Measurements from ENCODE around the gene CXXC4.

Gene CXXC4

DNA sequence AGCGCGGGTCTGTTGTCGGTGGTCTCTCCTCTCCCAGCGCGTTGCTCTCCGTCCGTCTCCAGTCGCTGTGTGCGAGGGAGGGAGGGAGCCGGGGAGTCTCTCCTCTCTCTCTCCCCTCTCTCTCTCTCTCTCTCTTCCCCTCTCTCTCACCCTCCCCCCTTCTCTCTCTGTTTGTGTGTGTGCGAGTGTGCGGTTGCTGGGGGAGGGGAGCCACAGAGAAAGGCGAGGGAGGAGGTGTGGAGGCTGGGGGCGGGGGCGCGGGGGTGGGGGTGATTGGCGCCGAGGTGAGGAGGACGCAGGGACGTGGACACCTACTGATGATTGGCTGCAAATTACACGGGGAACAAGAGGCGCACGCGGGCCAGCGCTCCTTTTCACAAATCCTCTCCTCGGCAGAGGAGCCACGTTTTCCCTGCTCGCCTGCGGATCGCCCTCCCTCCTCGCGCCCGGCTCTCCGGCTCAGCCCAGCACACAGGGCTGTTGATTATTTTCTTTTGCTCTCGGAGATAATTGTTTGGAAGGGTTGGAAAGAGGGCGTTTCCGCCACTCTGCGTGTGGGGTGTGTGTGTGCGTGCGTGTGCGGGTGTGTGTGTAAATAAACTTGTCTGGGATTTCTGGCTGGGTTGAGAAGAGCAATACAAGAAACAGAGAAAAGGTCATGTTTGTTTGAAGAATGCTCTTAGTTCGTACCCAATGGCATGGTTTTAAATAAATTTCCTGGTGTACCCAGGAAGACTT lies at the start of gene CXXC4:
Gene CXXC4, minus strand, starts transcription at position 73 of the 738 bp plus-strand sequence. CDS start 3,092 bp downstream, outside the sequence.
- no peak for TF ChIP-seq ESRRG (CRISPR knock-in tag; IDR thresholded peaks at IDR 0.05)
- TF ChIP-seq OSR1 (CRISPR knock-in tag; IDR thresholded peaks at IDR 0.05), result no peak
- no peak for TF ChIP-seq CSDC2 (CRISPR knock-in tag; IDR thresholded peaks at IDR 0.05)
- no peak for TF ChIP-seq ARNTL (CRISPR knock-in tag; IDR thresholded peaks at IDR 0.05; ENCODE audit: borderline replicate concordance, low read depth)
- no peak for TF ChIP-seq ZNF70 (CRISPR knock-in tag; IDR thresholded peaks at IDR 0.05)
- no peak for TF ChIP-seq ZC3H10 (CRISPR knock-in tag; IDR thresholded peaks at IDR 0.05)
- TF ChIP-seq SNAI2 (CRISPR knock-in tag; IDR thresholded peaks at IDR 0.05), result no peak
- TF ChIP-seq ISL1 (CRISPR knock-in tag; IDR thresholded peaks at IDR 0.05), result no peak
- no peak for TF ChIP-seq TOX (CRISPR knock-in tag; IDR thresholded peaks at IDR 0.05; ENCODE audit: borderline replicate concordance)
- no peak for TF ChIP-seq TCF4 (CRISPR knock-in tag; IDR thresholded peaks at IDR 0.05; ENCODE audit: borderline replicate concordance)
- TF ChIP-seq, protein P1, sequence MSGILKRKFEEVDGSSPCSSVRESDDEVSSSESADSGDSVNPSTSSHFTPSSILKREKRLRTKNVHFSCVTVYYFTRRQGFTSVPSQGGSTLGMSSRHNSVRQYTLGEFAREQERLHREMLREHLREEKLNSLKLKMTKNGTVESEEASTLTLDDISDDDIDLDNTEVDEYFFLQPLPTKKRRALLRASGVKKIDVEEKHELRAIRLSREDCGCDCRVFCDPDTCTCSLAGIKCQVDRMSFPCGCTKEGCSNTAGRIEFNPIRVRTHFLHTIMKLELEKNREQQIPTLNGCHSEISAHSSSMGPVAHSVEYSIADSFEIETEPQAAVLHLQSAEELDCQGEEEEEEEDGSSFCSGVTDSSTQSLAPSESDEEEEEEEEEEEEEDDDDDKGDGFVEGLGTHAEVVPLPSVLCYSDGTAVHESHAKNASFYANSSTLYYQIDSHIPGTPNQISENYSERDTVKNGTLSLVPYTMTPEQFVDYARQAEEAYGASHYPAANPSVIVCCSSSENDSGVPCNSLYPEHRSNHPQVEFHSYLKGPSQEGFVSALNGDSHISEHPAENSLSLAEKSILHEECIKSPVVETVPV (CRISPR knock-in tag; IDR thresholded peaks at IDR 0.05), result no peak
- no peak for TF ChIP-seq ZNF565 (CRISPR knock-in tag; conservative IDR thresholded peaks at IDR 0.05; ENCODE audit: low read depth)
- TF ChIP-seq, protein P2, sequence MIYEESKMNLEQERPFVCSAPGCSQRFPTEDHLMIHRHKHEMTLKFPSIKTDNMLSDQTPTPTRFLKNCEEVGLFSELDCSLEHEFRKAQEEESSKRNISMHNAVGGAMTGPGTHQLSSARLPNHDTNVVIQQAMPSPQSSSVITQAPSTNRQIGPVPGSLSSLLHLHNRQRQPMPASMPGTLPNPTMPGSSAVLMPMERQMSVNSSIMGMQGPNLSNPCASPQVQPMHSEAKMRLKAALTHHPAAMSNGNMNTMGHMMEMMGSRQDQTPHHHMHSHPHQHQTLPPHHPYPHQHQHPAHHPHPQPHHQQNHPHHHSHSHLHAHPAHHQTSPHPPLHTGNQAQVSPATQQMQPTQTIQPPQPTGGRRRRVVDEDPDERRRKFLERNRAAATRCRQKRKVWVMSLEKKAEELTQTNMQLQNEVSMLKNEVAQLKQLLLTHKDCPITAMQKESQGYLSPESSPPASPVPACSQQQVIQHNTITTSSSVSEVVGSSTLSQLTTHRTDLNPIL (CRISPR knock-in tag; IDR thresholded peaks at IDR 0.05; ENCODE audit: low read depth), result no peak
- no peak for TF ChIP-seq ZFP3 (CRISPR knock-in tag; IDR thresholded peaks at IDR 0.05)
- TF ChIP-seq, protein P3, sequence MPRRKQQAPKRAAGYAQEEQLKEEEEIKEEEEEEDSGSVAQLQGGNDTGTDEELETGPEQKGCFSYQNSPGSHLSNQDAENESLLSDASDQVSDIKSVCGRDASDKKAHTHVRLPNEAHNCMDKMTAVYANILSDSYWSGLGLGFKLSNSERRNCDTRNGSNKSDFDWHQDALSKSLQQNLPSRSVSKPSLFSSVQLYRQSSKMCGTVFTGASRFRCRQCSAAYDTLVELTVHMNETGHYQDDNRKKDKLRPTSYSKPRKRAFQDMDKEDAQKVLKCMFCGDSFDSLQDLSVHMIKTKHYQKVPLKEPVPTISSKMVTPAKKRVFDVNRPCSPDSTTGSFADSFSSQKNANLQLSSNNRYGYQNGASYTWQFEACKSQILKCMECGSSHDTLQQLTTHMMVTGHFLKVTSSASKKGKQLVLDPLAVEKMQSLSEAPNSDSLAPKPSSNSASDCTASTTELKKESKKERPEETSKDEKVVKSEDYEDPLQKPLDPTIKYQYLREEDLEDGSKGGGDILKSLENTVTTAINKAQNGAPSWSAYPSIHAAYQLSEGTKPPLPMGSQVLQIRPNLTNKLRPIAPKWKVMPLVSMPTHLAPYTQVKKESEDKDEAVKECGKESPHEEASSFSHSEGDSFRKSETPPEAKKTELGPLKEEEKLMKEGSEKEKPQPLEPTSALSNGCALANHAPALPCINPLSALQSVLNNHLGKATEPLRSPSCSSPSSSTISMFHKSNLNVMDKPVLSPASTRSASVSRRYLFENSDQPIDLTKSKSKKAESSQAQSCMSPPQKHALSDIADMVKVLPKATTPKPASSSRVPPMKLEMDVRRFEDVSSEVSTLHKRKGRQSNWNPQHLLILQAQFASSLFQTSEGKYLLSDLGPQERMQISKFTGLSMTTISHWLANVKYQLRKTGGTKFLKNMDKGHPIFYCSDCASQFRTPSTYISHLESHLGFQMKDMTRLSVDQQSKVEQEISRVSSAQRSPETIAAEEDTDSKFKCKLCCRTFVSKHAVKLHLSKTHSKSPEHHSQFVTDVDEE (CRISPR knock-in tag; IDR thresholded peaks at IDR 0.05), result no peak
- TF ChIP-seq ZNF8 (CRISPR knock-in tag; IDR thresholded peaks at IDR 0.05), result no peak
- no peak for TF ChIP-seq BACH2 (CRISPR knock-in tag; IDR thresholded peaks at IDR 0.05; ENCODE audit: borderline replicate concordance)
- TF ChIP-seq, protein P4, sequence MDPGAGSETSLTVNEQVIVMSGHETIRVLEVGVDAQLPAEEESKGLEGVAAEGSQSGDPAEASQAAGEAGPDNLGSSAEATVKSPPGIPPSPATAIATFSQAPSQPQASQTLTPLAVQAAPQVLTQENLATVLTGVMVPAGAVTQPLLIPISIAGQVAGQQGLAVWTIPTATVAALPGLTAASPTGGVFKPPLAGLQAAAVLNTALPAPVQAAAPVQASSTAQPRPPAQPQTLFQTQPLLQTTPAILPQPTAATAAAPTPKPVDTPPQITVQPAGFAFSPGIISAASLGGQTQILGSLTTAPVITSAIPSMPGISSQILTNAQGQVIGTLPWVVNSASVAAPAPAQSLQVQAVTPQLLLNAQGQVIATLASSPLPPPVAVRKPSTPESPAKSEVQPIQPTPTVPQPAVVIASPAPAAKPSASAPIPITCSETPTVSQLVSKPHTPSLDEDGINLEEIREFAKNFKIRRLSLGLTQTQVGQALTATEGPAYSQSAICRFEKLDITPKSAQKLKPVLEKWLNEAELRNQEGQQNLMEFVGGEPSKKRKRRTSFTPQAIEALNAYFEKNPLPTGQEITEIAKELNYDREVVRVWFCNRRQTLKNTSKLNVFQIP (CRISPR knock-in tag; IDR thresholded peaks at IDR 0.05; ENCODE audit: borderline replicate concordance, low read depth), result no peak
- ATAC-seq, result peak; percentile 81

DNA sequence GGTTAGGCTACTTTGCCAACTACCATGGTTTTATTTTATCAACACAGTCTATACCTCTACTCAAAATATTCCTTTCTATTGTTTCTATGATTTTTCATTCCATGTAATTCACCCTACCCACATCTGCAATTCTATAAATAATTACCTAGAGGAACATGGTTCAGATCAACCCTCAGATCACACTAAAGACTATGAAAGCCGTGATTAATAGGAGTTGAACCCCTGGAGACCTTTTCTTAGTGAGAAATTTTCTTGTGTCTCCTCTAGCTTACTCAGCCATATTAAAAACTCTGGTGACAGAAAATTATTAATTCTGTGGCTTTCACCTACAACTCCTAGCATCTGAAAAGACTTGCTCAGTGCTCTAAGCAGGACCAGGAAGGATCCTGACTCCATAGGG lies 38.5 kb upstream of the CXXC4 start:
- no peak for TF ChIP-seq ZFP30 (CRISPR knock-in tag; IDR thresholded peaks at IDR 0.05)
- no peak for TF ChIP-seq PPARA (CRISPR knock-in tag; IDR thresholded peaks at IDR 0.05; ENCODE audit: borderline replicate concordance)
- no peak for TF ChIP-seq ISL1 (CRISPR knock-in tag; IDR thresholded peaks at IDR 0.05)
- TF ChIP-seq ZNF8 (CRISPR knock-in tag; IDR thresholded peaks at IDR 0.05), result no peak
- no peak for TF ChIP-seq ARNTL (CRISPR knock-in tag; IDR thresholded peaks at IDR 0.05; ENCODE audit: borderline replicate concordance, low read depth)
- TF ChIP-seq BACH2 (CRISPR knock-in tag; IDR thresholded peaks at IDR 0.05; ENCODE audit: borderline replicate concordance), result no peak
- TF ChIP-seq, protein P2 (CRISPR knock-in tag; IDR thresholded peaks at IDR 0.05; ENCODE audit: low read depth), result no peak
- TF ChIP-seq, protein P3 (CRISPR knock-in tag; IDR thresholded peaks at IDR 0.05), result no peak
- TF ChIP-seq ZFP3 (CRISPR knock-in tag; IDR thresholded peaks at IDR 0.05), result no peak
- TF ChIP-seq CSDC2 (CRISPR knock-in tag; IDR thresholded peaks at IDR 0.05), result no peak
- no peak for TF ChIP-seq TCF4 (CRISPR knock-in tag; IDR thresholded peaks at IDR 0.05; ENCODE audit: borderline replicate concordance)
- TF ChIP-seq ZNF70 (CRISPR knock-in tag; IDR thresholded peaks at IDR 0.05), result no peak
- no peak for ATAC-seq
